GM19351 (cell line): ENCODE data around the gene CREB3L4.

Experiments
- ATAC-seq: cut with Tn5 transposase; IDR thresholded peaks from one replicate; pipeline ENCODE4 v1.9.1; 2021; ENCODE audit warnings: mild to moderate bottlenecking, moderate library complexity; ENCODE audit not compliant: unreplicated experiment

CREB3L4 gene

GRCh38 chr1:153936011-153936802, 31.5 kb upstream of the CREB3L4 start:
- ATAC-seq: no peak

DNA sequence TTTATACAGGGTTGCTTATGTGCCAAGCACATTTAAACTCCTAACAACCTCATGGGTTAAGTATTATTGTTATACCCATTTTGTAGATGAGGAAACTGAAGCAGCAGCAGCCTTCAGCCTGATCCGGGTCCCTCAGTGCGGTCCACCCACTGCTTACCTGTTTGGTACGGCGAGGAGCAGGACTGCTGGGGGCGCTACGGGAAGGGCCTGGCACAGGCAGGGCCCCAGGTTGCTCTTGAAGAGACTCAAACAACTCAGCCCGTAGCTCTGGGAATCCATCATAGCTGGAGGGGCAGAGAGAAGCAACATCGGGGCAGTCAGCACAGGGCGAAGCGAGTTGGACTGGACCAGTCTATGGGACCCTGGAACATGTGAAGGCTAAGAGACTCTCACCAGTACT, 30.4 kb upstream of the CREB3L4 start:
- no peak for ATAC-seq

DNA sequence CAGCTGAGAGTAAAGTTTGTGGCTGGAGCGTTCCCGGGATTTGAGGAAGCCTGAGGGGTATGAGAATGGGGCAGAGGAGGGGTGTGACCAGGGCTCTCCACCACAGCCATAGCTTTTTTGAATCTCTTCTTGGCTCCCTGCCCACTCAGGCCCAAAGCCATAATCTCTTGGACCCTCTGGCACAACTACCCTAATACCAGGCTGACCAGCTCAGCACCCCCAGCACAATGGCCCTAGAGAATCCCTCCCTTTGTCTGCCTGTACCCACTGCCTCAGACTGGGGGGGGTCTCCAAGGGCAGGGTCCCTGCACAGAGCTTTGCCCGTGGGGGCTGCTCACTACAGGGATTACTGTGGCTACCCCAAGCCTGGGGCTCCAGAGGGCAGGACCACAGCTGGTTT, 28.7 kb upstream of the CREB3L4 start:
- ATAC-seq: no peak

DNA sequence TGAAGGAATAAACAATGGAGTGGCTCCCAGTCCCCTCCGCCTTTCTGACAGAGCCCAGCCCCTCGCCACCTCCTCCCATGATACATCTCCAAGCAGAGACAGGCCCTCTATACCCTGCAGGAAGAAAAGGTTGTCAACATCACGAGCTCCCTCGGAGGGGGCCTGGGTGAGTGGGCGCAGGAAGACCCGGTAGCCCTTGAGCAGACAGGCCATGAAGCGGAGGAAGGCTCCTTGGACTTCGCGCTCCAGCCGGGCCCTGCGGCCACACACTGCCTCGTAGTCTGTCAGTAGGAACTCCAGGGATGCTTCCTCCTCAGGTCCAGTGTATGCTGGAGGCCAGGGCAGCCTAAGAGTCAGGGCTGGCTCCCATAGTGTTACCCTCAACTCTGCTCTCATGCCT, 28.2 kb upstream of the CREB3L4 start:
- ATAC-seq: no peak

DNA sequence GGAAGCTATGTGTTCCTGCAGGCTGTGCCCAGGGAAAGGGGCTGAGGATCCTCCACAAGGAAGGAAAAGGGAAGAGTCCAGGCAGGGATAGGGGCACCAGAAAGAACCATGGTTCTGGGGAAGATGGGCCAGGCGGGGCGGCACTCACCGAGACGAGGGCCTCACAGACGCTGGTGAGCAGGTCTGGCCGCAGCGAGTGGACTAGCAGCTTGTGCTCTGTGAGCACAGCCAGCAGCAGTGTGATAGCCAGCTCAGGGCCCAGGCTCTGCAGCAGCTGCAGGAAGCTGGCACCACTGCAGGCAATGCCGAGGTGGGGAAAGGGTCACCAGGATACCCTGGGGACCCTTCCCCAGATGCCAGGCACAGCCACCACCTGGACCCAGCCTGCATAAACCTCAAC, 26.9 kb upstream of the CREB3L4 start:
- no peak for ATAC-seq

- ATAC-seq: no peak
These were observed 25.6 kb upstream of the CREB3L4 start for GRCh38 chr1:153941826-153942725.

- ATAC-seq: no peak
These were observed 24.7 kb upstream of the CREB3L4 start for GRCh38 chr1:153942766-153943549.

GRCh38 chr1:153944005-153944826, 23.5 kb upstream of the CREB3L4 start:
- ATAC-seq: no peak

- ATAC-seq: no peak
These were observed 22.9 kb upstream of the CREB3L4 start for GRCh38 chr1:153944827-153945117.

GRCh38 chr1:153945131-153945794, 22.4 kb upstream of the CREB3L4 start:
- ATAC-seq: no peak

DNA sequence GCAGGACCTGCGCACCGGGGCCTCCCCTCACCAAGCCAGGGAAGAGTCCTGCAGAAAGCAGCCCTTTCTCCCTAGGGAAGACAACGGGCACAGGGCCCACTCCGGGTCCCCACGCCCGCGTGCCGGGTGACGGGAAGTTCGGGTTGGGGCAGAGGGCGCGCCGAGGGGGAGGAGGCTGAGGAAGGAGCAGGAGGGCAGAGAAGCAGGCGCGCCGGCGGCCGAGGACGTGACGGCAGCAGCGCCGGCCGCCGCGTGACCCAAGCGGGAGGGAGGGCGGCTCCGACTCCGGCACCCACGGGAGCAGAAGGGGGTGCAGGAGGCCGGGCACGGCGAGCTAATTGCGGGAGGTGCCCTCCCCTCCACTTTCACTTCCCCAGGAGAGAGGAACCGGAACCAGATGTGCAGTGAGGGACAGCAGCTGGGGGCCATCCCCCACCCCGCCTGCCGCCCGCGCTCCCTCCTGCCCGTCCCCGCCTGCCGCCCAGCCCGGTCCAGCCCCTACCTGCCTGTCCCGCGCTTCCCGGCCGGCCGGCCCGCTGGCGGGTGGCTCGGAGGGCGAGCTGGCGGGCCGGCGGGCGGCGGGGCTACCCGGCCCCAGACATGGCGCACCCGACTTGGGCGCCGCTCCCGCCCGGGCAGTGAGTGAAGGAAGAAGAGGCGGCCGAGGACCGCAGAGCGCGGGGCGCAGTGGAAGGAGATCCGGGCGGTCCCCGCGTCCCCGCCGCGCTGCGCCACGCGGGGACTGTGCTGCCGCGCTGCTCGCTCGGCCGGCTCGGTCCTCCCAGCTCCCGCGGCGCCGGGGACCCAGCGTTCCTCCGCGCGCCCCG, 21.7 kb upstream of the CREB3L4 start:
- peak; percentile 68 for ATAC-seq

DNA sequence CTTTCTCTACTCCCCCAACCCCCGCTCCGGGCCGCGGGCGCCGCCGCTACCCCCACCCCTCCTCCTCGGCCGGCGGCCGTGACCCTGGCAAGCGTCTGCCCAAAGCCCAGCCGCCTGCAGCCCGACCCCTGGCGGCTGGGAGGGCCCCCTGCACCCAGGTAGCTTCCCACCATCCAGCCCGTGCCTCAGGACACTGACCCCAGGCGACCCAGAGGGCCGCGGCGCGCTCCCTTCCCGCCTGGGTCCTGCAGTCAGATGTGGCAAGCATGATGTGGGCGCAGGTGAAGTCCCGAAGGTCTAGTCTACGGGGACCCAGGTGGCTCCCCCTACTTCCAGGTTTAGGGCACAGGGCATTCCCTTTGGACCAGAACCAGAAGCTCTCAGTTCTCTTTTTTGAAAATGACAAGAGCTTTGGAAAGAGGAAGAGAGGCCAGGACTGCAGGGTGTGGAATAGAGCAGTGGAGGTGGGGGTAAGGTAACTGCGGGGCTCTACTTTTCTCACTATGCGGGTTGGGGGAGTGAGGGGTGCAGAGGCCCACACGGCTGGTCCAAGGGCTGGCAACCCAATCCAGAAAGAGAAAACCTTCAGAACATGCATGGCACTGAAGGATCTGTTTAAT, 21.0 kb upstream of the CREB3L4 start, which contains the start of gene DENND4B:
Gene DENND4B (minus strand): TSS at position 97 of the 620 bp plus-strand sequence. CDS start 2,344 bp downstream, outside the sequence.
- peak; percentile 59 for ATAC-seq

- no peak for ATAC-seq
These were observed 16.5 kb upstream of the CREB3L4 start for GRCh38 chr1:153951183-153951582.

GRCh38 chr1:153951801-153952200, 15.9 kb upstream of the CREB3L4 start:
- no peak for ATAC-seq

- ATAC-seq: no peak
These were observed 13.8 kb upstream of the CREB3L4 start for GRCh38 chr1:153953859-153954365.

DNA sequence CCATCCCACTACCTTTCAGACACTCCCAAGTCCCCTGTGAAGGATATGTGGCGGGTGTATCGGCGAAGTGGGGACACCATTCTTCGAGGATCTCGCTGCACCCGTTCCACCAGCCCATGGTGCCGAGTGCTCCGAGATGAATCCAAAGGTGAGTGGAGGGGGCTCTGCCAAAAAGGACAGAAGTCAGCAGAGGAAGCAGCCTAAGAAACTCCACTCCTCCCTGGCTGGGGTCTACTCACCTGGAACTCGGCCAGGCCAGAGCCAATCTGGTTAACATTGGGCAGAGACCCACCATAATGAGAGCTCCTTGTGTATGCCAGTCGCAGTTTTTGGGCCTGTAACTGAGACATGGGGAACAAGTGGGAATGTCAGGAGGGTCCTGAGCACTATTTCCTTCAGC, 12.9 kb upstream of the CREB3L4 start:
- ATAC-seq: no peak

DNA sequence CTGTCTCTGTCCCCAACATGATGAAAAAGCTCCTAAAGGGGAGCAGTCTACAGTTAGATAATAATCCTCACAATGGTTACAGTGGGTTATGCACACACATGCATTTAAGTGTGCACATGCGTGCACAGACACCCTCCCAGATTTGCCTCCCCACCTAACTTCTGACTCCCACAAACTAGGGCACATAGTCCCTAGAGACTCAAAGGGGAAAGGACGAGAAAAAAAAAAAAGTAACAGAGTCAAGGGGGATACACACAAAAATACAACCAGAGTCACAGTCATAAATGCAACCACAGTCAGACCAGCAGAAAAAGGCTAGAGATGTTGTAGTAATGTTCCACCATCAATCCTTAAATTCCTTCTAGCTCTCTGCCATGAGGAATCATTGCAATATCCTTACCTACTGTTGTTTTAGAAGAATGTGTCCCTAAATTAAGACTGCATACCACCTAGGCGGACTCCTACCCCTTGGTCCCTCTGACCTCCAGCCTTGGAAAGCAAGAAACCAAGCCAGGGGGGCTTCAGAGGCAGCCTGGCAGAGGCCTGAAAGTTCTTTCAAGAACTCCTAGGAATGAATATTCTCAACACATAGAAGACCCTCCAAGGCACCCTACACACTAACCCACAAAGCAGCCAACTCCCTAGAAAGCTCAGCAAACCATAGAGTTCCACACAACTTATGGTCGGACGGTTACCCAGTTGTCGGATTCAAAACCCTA, 10.5 kb upstream of the CREB3L4 start:
- ATAC-seq: no peak

- ATAC-seq: peak; percentile 18
These were observed 10.0 kb upstream of the CREB3L4 start for GRCh38 chr1:153957744-153958110.
